GM12875 (cell line): ENCODE measurements around the gene PAGR1.

Experiments
- H3K4me3 ChIP-seq: one replicate; pipeline ENCODE4 v1.5.1; 2011; ENCODE audit warnings: low read depth, low read length, control low read depth
- TF ChIP-seq, protein P1 (sequence below): IDR thresholded peaks from 2 replicates; pipeline ENCODE4 v1.5.1; 2011; ENCODE audit warnings: low read depth, mild to moderate bottlenecking, control low read depth, inconsistent platforms, low read length, moderate library complexity, borderline replicate concordance; ENCODE audit not compliant: insufficient read depth

The PAGR1 gene

GRCh38 chr16:29816694-29817441 is 916 bp downstream of the PAGR1 start:
- TF ChIP-seq, protein P1, sequence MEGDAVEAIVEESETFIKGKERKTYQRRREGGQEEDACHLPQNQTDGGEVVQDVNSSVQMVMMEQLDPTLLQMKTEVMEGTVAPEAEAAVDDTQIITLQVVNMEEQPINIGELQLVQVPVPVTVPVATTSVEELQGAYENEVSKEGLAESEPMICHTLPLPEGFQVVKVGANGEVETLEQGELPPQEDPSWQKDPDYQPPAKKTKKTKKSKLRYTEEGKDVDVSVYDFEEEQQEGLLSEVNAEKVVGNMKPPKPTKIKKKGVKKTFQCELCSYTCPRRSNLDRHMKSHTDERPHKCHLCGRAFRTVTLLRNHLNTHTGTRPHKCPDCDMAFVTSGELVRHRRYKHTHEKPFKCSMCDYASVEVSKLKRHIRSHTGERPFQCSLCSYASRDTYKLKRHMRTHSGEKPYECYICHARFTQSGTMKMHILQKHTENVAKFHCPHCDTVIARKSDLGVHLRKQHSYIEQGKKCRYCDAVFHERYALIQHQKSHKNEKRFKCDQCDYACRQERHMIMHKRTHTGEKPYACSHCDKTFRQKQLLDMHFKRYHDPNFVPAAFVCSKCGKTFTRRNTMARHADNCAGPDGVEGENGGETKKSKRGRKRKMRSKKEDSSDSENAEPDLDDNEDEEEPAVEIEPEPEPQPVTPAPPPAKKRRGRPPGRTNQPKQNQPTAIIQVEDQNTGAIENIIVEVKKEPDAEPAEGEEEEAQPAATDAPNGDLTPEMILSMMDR: peak; percentile 47; the same call in 1 of the 2 replicates
- H3K4me3 ChIP-seq: peak overlapping the region; percentile 74

GRCh38 chr16:29818082-29818481 is 2.1 kb downstream of the PAGR1 start:
- TF ChIP-seq, protein P1: no peak
- H3K4me3 ChIP-seq: no peak overlapping the region

- H3K4me3 ChIP-seq: no peak overlapping the region
Observed at GRCh38 chr16:29819506-29819905, 3.6 kb downstream of the PAGR1 start.

DNA sequence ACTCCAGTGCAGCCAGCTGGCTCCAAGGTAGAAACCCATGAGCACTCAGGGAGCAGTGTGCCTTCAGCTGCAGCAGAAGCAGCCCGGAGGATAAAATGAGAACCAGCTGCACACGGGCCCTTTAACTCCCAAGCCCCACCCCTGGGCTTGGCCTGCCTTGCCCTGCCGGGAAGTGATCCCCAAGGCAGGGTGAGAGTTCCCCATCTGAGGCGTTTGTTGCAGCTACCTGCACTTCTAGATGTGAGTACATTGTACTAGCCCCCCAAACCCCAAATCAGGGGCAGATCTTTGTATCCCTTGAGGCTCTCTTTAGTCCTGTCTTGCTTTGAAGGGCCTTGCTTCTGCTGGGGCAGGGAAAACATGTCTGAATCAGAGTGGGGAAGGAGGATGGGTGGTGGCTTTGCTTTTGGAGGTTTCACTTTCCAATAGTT is 4.3 kb downstream of the PAGR1 start, which contains the start of gene MVP:
TSS of gene MVP (plus strand) at position 192 of the 431 bp plus-strand sequence. CDS start 10,088 bp downstream, outside the sequence.
- TF ChIP-seq, protein P1: no peak
- peak within 1 kb of the TSS; percentile 55 for H3K4me3 ChIP-seq

More at GRCh38 chr16:29819506-29819905, 3.6 kb downstream of the PAGR1 start:
- TF ChIP-seq, protein P1: no peak

GRCh38 chr16:29820730-29821642 is 5.0 kb downstream of the PAGR1 start:
- H3K4me3 ChIP-seq: peak overlapping the region; percentile 55
- TF ChIP-seq, protein P1: no peak

- TF ChIP-seq, protein P1: no peak
- peak overlapping the region; percentile 55 for H3K4me3 ChIP-seq
Observed at GRCh38 chr16:29821643-29822115, 5.7 kb downstream of the PAGR1 start.
